SK-N-MC (cell line): Measurements from ENCODE around the gene NKX6-2.

Experiments
- EZH2 ChIP-seq: fragments of 200-600 bp; sonication (generic); IDR thresholded peaks from one replicate; pipeline ENCODE4 v1.6.1; 2017; ENCODE audit warnings: antibody characterized with exemption
- POLR2AphosphoS5 ChIP-seq: IDR thresholded peaks from 2 replicates; pipeline ENCODE4 v1.6.1; 2012; ENCODE audit warnings: mild to moderate bottlenecking, low read depth, low read length, borderline replicate concordance

DNA sequence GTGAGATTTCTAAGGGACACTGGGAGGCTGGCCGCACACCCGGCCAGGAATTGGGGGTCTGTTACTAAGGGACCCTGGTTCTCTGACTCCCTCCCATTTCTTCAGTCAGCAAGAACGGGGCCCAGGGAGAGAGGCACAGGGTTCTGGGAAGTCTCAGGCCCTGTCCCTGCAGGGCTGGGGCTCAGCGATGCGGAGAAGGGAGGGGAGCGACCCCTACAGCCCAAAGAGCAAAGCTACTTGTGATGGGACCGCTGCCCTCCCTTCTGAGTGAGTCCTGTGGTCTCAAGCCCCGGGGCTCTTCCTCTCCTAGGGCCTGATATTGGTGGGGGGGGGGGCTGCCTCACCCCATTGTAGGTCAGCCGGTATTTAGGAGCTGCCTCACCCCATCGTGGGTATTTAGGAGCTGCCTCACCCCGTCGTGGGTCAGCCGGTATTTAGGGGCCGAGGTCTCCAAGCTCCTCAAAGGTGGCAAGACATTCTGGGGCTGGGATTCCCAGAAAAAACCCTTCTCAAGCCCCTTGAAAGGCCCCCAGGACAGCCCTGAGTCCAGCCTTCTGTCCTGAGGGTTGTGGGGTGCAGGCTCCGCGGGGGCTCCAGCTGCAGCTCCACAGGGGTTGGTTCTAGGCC is 16.9 kb upstream of the NKX6-2 start:
- TF ChIP-seq POLR2AphosphoS5 (no peak), EZH2 (no peak)
